ENCODE data around the gene LIAS.

LIAS gene

GRCh38 chr4:39526765-39527295 is 68.0 kb downstream of the LIAS start (continued):
- TF ChIP-seq ZNF639 (tag by site-specific recombination; IDR thresholded peaks at IDR 0.05) = 0 out of 2 replicates have a peak, but pooled peaks have one; percentile 38
- TF ChIP-seq ZNF335 (tag by site-specific recombination; conservative IDR thresholded peaks at IDR 0.05) = peak; percentile 32; the same call in 1 of the 2 replicates
- TF ChIP-seq ZNF26 (tag by site-specific recombination; IDR thresholded peaks at IDR 0.05) = no peak

GRCh38 chr4:39527296-39528060 is 68.6 kb downstream of the LIAS start, which contains the start of gene UGDH:
TSS of gene UGDH (minus strand) at chr4:39527439. CDS start at chr4:39521512, 5,927 bp downstream.
- H3K4me3 ChIP-seq (ENCODE audit: low read depth, low read length) = peak within 1 kb of the TSS; percentile 97
- H3K4me1 ChIP-seq (ENCODE audit: control insufficient read depth, insufficient read depth, low read length) = no peaks in the 10 kb centered on the region
- ChIA-PET POLR2A (interaction anchor here (0.6 to 1.8 kb wide), 22 partner anchors 8 to 283 kb away, joined by 3 to 60 read pairs (median 4); partner anchors contain the start of genes LIAS, RPL9, SMIM14 and UBE2K), CTCF (interaction anchor here (0.7 to 1.1 kb wide), 2 partner anchors 59 to 447 kb away, joined by 3 to 5 read pairs; no protein-coding TSS in a partner anchor)
- H3K36me3 ChIP-seq (ENCODE audit: control insufficient read depth in 2 of 2, insufficient read depth in 1 of 2, low read length in 2 of 2) = peaks cover 0 to 8% of the 10 kb centered on the region in 2 experiments; a peak in 1 of 3 replicates
- H3K9me3 ChIP-seq (ENCODE audit: control insufficient read depth, insufficient read depth, low read depth, low read length) = no peaks in the 10 kb centered on the region
- peak within 1 kb of the TSS; percentile 64 for H3K27ac ChIP-seq (ENCODE audit: extremely low read depth, low read depth, low read length)
- TF ChIP-seq TCF7L2 (IDR thresholded peaks at IDR 0.05; ENCODE audit: borderline replicate concordance, low read depth, low read length) (no peak), ZSCAN30 (tag by site-specific recombination; IDR thresholded peaks at IDR 0.05) (0 out of 2 replicates have a peak, but pooled peaks have one; percentile 20), ZNF114 (tag by site-specific recombination; IDR thresholded peaks at IDR 0.05) (no peak), ZNF292 (tag by site-specific recombination; IDR thresholded peaks at IDR 0.05; ENCODE audit: borderline replicate concordance, low read depth) (no peak), ELK4 (IDR thresholded peaks at IDR 0.05; ENCODE audit: borderline replicate concordance, low read depth, low read length) (no peak), ZFP41 (tag by site-specific recombination; IDR thresholded peaks at IDR 0.05; ENCODE audit: borderline replicate concordance) (no peak), INSM2 (tag by site-specific recombination; IDR thresholded peaks at IDR 0.05) (0 out of 2 replicates have a peak, but pooled peaks have one; percentile 18), ZFP69B (tag by site-specific recombination; IDR thresholded peaks at IDR 0.05) (no peak), ZNF518A (tag by site-specific recombination; conservative IDR thresholded peaks at IDR 0.05; ENCODE audit: low read depth) (peak; percentile 55), ZBTB44 (tag by site-specific recombination; IDR thresholded peaks at IDR 0.05) (no peak), PRDM10 (tag by site-specific recombination; IDR thresholded peaks at IDR 0.05) (peak; percentile 67; the same call in 1 of the 2 replicates)
